Pericardium fibroblast (primary cell): ENCODE data around the gene UPP1. TPM values are rescaled to one million over a fixed set of nuclear protein-coding genes. Genes with fewer than 3 reads are reported as not detected.

Source experiments
- total RNA-seq: library from RNA; depleted of rRNA; stranded (reverse); fragments of >200 nt; gene quantifications from 2 replicates; pipeline ENCODE4 v1.2.3, GENCODE V29; 2015

The UPP1 gene
- total RNA-seq = 18.2 and 23.7 TPM in 2 replicates

GRCh38 chr7:48089046-48090003, at the start of gene UPP1:
UPP1 (plus strand) TSS chr7:48089265; CDS start chr7:48094784, 5,519 bp downstream.

Other genes starting within 250 kb of the UPP1 start
- gene PKD1L1, start 140.8 kb upstream of the UPP1 start, total RNA-seq = not detected in 2 replicates
- gene HUS1, start 109.7 kb upstream of the UPP1 start, total RNA-seq = 6.2 and 27.7 TPM in 2 replicates
- gene SUN3, start 60.2 kb upstream of the UPP1 start, total RNA-seq = not detected in 2 replicates
- not detected in 2 replicates for gene C7orf57, start 53.7 kb upstream of the UPP1 start, total RNA-seq
- not detected in 2 replicates for gene ABCA13, start 82.2 kb downstream of the UPP1 start, total RNA-seq